IPS-NIHi7 (cell line): ENCODE measurements around the gene AIDA.
A peak's percentile ranks its signal among the peaks of the same experiment; 100 is the strongest.

Experiments
- DNase-seq: peaks from one replicate; pipeline ENCODE4 v3.0.0; 2012; ENCODE audit warnings: mixed read lengths; ENCODE audit errors: extremely low spot score

Gene AIDA

DNA sequence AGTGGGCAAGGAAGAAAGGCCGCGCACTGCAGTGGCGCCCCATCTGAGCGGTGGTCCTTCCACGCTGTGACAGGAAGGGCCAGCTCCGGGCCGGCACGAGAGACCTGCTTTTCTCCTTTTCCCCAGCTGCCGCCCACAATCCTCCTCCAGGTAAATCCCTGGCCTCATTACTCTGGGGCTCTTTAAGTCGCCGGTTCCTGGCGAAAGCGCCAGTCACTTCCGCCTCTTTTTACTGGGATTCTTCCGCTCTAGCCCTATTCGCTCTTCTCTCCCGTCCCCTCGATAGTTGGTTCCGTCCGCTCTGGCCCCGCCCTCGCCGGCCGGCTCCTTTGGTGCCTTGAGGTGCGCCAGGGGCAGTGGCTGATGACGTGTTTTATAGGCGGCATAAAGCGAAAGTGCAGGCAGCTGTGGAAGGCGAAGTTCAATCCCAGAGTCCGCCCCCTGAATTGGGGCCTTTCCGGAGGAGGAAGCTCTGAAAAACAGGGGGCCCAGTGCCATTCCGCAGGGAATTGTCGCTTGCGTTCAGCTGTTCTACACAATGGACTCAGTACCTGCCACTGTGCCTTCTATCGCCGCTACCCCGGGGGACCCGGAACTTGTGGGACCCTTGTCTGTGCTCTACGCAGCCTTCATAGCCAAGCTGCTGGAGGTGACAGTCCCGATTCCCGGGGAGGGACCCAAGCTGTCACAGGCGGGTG is 68.2 kb downstream of the AIDA start:
- peak; percentile 97 for DNase-seq

DNA sequence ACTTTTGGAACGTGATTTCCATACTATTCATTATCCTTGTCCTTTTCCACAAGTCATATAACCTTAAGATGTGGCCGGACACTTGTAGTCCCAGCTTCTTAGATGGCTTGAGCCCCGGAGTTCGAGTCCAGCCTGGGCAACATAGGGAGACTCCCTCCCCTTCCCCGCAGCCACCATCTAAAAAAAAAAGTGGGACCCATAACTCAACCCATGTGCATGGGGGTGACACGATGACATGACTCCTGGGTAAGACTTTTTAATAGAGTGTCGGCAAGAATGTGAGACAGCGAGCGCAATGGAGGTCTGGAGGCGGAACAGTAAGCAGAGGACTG is 68.7 kb downstream of the AIDA start:
- no peak for DNase-seq

DNA sequence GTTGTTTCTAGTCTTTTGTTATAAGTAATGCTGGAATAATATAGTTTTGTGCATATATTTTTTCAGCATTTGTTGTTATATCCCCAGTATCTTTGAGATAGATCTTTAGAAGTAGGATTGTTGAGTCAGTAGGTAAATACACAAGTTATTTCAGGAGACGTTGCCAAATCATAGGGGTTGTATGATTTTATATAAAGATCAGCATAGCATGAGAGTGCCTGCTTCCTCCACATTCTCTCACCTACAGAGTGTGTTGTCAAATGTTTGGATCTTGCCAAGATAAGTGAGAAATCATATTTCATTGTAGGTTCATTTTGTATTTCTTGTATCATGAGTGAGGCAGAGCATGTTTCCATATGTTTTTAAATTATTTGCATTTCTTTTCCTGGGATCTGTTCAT is 69.8 kb downstream of the AIDA start:
- no peak for DNase-seq

DNA sequence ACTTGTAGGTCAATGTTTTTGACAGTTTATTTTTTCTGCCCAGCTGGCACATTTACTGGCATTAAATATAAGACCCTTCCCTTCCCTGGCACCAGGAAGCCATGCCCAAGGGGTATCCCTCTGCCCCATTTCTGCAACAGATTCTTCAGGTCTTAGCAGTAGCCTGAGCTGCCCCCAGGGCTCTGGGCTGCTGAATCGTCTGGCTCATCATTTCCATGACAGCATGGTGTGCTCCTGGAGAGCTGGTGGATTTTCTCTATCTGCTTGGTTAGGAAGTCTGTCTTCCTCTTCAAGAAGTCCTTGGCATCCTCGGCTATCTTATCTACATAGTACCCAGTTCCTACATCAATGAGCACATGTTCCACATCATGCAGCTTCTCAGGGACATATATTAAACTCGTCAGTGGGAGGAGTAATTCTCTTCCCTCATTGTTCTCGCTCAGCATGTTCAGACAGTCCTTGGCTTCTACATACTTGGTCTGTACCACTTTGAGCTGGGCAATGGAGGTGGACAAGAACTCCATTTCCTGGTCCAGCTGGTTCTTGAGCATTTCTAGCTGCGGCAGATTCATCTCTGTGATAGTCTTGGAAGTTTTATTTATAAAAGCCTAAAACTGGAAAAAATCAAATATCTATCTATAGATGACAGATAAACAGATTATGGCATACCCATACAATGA is 70.9 kb downstream of the AIDA start:
- no peak for DNase-seq

DNA sequence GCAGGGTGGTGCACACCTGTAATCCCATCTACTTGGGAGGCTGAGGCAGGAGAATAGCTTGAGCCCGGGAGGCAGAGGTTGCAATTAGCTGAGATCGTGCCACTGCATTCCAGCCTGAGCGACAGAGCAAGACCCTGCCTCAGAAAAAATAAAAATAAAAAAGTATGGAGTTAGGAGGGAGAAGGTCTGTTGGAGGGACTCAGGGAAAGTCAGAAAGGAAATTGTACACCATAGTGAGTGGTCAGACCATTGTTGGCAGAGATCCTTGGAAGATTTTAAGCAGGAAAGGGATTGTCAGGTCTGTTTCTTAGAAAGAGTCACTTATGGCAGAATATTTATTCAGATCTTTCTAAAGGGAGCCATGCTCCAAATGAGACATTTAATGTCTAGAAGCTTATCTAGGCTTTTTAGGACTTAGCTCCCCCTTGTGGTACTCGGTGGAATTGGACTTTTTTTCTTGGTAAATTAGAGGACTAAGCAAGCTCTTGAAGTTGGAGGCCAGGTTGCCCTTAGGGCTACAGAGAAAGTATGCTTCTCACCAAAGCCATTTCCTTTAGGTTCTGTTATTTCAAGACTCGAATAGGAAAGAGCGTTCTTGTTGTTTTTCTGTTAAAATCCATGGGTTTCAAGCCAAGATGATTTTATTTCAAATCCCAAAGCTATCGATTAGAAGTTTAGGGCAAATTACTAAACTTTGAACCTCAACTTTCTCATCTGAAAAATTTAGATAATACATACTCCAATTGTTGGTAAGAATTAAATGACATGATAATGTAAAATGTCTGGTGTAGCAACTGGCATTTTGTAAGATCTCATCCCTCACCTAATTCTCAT is 77.9 kb downstream of the AIDA start:
- peak; percentile 66 for DNase-seq

DNA sequence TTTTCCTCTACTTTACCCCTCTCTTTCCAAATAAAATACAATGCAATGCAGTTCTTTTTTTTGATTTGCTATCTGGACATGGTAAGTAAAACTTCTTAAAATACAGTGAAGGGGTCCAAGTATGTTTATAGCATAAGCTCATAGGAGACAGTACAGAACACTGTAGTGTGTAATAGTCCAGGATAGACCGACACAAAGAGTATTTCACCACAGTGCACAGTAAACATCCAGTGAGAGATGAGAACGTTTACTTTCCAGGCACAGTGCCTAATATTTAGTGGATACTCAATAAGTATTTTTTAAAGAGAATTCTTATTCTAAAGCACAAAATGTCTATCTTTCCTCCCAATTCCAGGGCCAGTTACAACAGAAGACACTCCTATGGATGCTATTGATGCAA is 79.5 kb downstream of the AIDA start:
- DNase-seq: no peak

DNA sequence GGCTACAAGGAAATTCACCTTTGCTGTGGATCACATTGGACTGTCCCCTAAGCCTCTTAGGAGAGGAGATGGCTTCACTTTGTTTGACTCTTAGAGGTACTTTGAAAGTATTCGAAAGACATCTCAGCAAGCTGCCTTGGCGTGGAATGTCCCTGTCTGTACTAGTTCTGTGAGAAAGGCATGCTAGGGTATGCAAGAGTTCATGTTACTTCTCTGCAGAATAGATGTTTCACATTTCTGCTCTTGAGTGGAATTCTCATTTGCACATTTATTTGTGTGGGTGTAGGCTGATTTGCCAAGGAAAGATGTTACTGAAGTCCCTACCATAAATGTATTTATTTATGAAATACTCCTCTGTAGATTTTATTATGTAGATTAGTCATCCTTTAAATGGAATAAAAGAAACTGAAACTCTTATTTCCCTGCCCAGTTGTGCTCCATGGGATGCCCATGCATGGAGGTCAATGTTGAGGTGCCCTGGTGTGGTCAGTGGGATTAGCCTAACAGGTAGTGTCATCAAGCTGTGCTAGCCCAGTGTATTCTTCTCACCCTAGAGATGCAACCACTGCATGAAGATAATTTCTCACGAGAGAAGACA is 80.6 kb downstream of the AIDA start:
- no peak for DNase-seq

DNA sequence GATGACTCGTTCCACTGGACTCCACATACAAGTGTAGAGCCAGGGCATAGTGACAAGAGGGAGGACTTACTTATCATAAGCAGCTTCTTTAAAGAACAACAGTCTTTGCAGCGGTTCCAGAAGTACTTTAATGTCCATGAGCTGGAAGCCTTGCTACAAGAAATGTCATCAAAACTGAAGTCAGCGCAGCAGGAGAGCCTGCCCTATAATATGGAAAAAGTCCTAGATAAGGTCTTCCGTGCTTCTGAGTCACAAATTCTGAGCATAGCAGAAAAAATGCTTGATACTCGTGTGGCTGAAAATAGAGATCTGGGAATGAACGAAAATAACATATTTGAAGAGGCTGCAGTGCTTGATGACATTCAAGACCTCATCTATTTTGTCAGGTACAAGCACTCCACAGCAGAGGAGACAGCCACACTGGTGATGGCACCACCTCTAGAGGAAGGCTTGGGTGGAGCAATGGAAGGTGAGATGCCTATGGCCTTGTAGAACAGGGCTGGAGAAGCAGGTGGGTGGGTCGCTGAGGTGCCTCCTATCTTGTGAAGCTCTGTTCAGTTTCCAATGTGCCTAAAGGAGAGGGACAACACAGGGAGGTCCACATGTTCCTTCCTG is 82.3 kb downstream of the AIDA start:
- DNase-seq: no peak

DNA sequence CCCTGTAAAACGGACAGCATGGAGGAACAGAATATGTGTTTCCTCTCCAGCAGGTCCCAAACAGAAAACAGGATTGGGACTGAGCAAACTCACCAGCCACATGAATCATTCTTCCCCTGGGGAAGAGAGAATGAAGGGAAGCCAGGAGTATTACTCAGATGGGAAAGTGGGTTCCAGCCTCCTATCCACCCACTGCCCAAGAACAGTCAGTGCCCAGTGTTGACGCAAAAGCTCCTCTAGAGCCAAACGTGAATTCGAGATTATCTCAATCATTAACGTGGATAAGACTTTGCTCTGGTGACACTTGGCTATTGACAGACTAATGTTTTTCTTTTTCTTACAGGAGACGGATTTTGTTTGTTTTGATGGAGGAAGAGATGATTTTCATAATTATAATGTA is 85.1 kb downstream of the AIDA start:
- DNase-seq: no peak

DNA sequence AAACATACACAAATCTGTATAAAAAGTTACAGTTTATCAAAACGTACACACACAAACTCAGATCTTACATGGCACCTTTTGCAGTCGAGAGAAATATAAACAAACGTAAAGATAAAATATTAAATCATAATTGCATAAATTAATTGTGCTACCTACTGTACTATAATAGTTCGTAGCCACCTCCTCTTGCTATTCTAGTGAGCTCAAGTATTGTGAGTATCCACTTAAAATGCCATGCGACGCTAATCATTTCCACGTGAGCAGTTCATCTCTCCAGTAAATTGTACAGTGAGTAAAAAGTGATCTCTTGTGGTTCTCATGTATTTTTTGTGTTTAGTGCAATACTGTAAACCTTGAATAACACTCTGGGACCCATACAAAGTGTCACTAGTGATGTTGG is 88.1 kb downstream of the AIDA start:
- DNase-seq: no peak

DNA sequence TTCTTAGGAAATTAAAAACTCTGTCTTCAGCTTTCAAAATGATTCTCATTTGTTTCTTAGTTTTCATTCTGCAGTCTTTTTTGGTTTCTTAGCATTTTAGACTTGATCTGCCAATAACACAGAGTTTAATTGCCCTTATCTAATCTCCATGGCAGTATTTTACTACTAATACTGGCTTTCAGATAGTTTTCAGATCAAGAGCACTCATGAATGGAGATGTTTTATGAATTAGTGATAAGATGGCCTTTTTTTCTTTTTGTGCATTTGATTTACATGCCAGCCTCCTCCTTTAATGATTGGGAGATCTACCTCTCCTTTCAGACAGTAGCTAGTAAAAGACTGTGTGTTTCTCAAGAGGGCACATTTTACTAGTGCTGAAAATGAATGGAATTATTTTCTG is 88.8 kb downstream of the AIDA start:
- DNase-seq: no peak

DNA sequence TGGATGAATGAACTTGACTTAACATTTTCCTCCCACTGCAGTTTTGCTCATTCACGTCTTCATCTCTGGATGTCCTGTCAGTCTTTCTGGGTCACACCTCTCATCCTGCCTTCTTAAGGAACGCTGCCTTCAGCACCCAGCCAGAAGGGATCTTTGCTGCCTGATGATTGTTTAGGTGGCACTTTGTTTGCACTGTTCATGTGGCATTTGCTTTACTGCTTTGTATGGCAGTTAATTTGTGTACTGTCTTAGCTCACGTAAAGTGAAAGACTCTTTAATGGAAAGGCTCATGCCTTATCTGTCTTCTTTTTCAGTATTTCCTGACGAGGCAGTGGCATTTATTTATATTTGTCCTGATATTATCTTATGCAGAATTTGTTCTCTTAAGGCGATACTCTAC is 89.5 kb downstream of the AIDA start:
- DNase-seq: no peak

DNA sequence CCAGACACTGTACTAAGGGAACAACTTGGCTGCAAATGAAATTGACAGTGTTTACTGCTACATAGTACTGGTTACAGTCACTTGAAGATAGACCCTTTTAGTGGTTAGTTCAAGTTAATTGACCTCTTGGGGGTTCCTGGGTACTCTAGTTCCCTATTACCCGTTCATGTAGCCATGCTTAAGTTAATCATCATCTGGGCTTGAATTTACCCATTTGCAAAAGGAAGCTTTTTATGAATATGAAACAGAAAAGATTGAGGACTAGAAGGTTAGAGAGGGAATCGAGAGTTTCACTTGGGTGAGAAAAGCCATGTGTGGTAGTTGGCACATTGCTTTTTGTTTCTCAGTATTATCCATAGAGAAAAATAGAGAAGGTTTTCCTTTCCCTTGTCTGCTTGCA is 91.7 kb downstream of the AIDA start:
- DNase-seq: no peak

DNA sequence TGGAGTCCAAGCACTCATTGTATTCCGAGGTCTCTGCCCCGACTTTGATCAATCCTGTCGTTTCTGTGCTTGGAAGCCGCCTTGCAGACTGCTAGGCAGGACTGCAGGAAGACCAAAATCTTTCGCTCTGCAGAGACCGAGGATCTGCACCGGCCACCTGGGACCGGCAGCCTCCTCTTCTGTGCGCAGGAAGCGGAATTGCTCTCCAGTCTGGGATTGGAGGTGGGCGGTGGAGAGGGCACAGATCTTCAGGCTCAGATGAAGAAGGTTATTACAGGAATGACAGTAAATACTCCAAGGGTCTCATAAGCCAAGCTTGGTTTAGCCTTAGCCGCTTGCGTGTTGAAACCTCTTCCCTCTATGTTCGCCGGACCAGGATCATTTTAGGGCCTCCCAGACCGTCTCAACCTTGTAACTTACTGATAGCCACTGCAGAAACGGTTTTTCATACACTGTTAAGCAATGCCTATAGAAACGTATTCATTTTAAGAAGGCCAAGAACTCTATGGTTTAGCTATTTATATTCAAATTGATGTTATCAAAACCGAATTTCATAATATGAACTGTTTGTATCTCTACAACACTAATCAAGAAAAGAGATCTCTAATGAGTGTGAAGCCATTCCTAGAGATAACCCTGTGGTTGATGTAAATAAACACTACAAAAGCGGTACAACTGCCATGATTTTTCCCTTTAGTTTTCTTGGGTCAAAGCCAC is 93.3 kb downstream of the AIDA start:
- peak; percentile 38 for DNase-seq
